Psoas muscle (tissue), 8 donors: Measurements from ENCODE around the gene SLC1A3. TPM values are rescaled to one million over a fixed set of nuclear protein-coding genes. Genes with fewer than 3 reads are reported as not detected.

Source experiments
- ATAC-seq, 4 donors: fragments of 200-7000 bp; cut with Tn5 transposase; one replicate each; pipeline ENCODE4 v1.9.1; 2020; ENCODE audit warnings: moderate library complexity in 3 of 4, mild to moderate bottlenecking in 2 of 4
- DNase-seq, 2 donors: peaks; one replicate each; pipeline ENCODE4 v3.0.0-alpha.2; 2020
- H3K27ac ChIP-seq: fragments of 200-600 bp; one replicate; pipeline ENCODE4 v1.8.0; 2022
- H3K27me3 ChIP-seq, 3 donors: fragments of 200-600 bp in 1 of 3; one replicate each; pipeline versions ENCODE4 v1.6.1 to v1.8.0; 2013 to 2022; ENCODE audit warnings: low read length in 2 of 3, mild to moderate bottlenecking in 2 of 3, moderate library complexity in 1 of 3; ENCODE audit not compliant: insufficient read depth in 3 of 3
- H3K36me3 ChIP-seq, 2 donors: fragments of 200-600 bp in 1 of 2; one replicate each; pipeline versions ENCODE4 v1.6.1 to v1.8.0; 2013 to 2022; ENCODE audit warnings: low read depth in 1 of 2, mild to moderate bottlenecking in 1 of 2, moderate library complexity in 1 of 2; ENCODE audit not compliant: insufficient read depth in 1 of 2
- H3K4me1 ChIP-seq: fragments of 200-600 bp; one replicate; pipeline ENCODE4 v1.8.0; 2022
- H3K4me3 ChIP-seq: fragments of 200-600 bp; one replicate; pipeline ENCODE4 v1.8.0; 2022; ENCODE audit warnings: mild to moderate bottlenecking
- H3K9me3 ChIP-seq: fragments of 200-600 bp; one replicate; pipeline ENCODE4 v1.8.0; 2022
- WGBS, 3 donors: extraction: QIAGEN DNeasy Blood & Tissue Kit; methylation state at CpG; one replicate each; pipeline versions ENCODE4 v1.1.6 to v1.1.7; 2013; 5-methylcytosine and 5-hydroxymethylcytosine counted together
- intact Hi-C, 2 donors: fragments of 100-400 bp; cut with DNase I; formaldehyde crosslinking; loops; one replicate each; pipeline versions ENCODE4 v1.11.0 to v1.14.2; 2022
- polyA plus RNA-seq, 3 donors: library from polyadenylated mRNA; stranded (reverse); fragments of 200-250 nt; gene quantifications; one replicate each; pipeline ENCODE4 v1.2.3, GENCODE V29; 2013
- total RNA-seq, 4 donors: library from RNA; stranded (reverse); fragmentation: NEBNext Ultra II Directional in 2 of 4; extraction: Animal tissue kit (Norgen Biotek cat#: 25700) in 2 of 4; gene quantifications; one replicate each; pipeline versions ENCODE4 v1.2.1 to v1.2.4, GENCODE V29; 2021 to 2023
- TF ChIP-seq, protein P1 (sequence below): fragments of 200-600 bp; IDR thresholded peaks from one replicate; pipeline ENCODE4 v1.8.0; 2022; ENCODE audit warnings: antibody characterized with exemption
- donor health status: healthy with polysubstance abuse.
- donor health status: DM: no; HTN: no; CAD: no; lungs with moderate emphysema.
- donor health status: Bipolar disorder and iron deficiency.
- donor health status: healthy.
- donor health status: DM: yes; HTN: yes; CAD: no.
- donor health status: DM: no; HTN: no; CAD: no.
- donor health status: DM: no; HTN: no; CAD: no.
- donor health status: DM: yes; HTN: yes; CAD: no.

The SLC1A3 gene
- total and polyA plus RNA-seq, 7 donors: 9.6 to 25.3 (median 17.4) TPM

DNA sequence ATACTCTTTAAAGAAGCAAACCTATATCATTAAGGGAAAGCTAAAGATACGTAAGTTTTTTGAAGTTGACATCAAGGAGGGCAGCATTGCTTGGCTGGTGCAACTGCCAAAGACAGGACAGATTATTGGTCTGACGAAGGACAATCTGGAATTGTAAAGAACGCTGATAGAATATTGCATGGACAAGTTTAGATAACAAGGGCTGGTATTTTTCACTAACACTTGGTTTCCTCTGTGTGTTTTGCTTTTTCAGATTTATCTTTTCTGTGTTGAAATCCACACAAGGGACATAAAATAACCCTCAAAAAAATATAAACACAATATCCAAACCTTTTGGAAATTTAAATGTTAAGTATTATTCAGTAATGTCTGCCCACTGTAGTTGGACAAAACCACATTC is 39.7 kb downstream of the SLC1A3 start:
- no peak overlapping the region for H3K4me3 ChIP-seq
- ATAC-seq (no peak), DNase-seq (no peak)
- no peaks in the 10 kb centered on the region for H3K27me3 ChIP-seq
- no peaks in the 10 kb centered on the region for H3K9me3 ChIP-seq
- intact Hi-C loops: no loop called here
- 92 to 95% (median 95%) methylated on average over 3 of the region's 3 CpGs for WGBS, 3 donors
- H3K36me3 ChIP-seq: peaks cover 0 to 14% of the 10 kb centered on the region in 2 donors
- TF ChIP-seq, protein P1, sequence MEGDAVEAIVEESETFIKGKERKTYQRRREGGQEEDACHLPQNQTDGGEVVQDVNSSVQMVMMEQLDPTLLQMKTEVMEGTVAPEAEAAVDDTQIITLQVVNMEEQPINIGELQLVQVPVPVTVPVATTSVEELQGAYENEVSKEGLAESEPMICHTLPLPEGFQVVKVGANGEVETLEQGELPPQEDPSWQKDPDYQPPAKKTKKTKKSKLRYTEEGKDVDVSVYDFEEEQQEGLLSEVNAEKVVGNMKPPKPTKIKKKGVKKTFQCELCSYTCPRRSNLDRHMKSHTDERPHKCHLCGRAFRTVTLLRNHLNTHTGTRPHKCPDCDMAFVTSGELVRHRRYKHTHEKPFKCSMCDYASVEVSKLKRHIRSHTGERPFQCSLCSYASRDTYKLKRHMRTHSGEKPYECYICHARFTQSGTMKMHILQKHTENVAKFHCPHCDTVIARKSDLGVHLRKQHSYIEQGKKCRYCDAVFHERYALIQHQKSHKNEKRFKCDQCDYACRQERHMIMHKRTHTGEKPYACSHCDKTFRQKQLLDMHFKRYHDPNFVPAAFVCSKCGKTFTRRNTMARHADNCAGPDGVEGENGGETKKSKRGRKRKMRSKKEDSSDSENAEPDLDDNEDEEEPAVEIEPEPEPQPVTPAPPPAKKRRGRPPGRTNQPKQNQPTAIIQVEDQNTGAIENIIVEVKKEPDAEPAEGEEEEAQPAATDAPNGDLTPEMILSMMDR: no peak
- H3K27ac ChIP-seq: no peak overlapping the region
- H3K4me1 ChIP-seq: peaks cover 7% of the 10 kb centered on the region

DNA sequence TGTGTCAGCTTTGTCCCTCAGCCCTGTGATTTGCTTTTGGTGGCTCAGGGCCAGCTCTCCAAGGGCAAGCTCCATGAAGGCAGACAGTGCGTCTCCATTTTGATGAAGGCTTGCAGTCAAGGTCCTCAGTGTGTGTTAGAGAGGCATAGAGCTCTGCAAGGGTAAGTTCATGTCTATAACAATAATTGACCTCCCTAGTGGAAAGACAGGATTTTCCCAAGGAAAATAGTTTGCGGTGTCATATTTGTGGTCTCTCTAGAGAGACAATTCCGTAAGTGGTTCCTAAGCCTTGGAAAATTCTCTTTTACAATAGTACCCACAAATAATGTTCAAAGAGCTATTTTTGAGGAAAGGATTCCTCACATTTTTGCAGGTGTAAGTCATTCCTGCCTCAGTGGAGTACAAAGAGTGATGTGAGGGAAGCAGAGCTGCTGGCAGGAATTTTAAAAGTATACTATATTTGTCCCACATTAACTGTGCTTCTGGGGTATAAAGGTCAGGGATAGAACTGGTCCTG is 40.2 kb downstream of the SLC1A3 start:
- TF ChIP-seq, protein P1: no peak
- intact Hi-C loops: no loop called here
- peaks cover 10% of the 10 kb centered on the region for H3K4me1 ChIP-seq

DNA sequence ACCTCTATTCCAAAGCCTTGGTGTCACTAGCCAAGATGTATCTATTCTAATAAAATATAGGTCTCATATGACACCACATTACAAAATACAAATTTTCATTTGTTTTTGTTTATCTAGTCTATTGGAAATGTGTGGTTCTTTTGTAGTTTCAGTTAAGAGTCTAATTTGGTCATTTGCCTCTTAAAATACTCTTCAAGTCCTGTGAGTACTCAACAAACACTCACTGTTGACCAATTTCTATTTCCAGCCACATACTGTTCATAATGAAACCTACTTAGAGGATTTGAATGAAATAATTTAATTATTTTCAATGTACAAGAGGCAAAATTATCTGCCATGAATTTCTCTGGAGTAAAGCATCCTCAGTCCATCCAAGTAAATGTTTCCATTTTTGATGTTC is 40.6 kb downstream of the SLC1A3 start:
- Histone ChIP-seq H3K27ac (no peak overlapping the region), H3K27me3 (no peaks in the 10 kb centered on the region), H3K4me1 (peaks cover 14% of the 10 kb centered on the region), H3K4me3 (no peak overlapping the region), H3K36me3 (peaks cover 0 to 14% of the 10 kb centered on the region in 2 donors), H3K9me3 (no peaks in the 10 kb centered on the region)
- DNase-seq: no peak
- TF ChIP-seq, protein P1: no peak
- ATAC-seq: no peak
- intact Hi-C loops: no loop called here

More for the DNA sequence above, 40.2 kb downstream of the SLC1A3 start:
- Histone ChIP-seq H3K9me3 (no peaks in the 10 kb centered on the region), H3K36me3 (peaks cover 0 to 14% of the 10 kb centered on the region in 2 donors), H3K27ac (no peak overlapping the region), H3K27me3 (no peaks in the 10 kb centered on the region), H3K4me3 (no peak overlapping the region)
- 85 to 92% (median 89%) methylated on average over 3 of the region's 3 CpGs for WGBS, 3 donors
- DNase-seq (no peak), ATAC-seq (no peak)

DNA sequence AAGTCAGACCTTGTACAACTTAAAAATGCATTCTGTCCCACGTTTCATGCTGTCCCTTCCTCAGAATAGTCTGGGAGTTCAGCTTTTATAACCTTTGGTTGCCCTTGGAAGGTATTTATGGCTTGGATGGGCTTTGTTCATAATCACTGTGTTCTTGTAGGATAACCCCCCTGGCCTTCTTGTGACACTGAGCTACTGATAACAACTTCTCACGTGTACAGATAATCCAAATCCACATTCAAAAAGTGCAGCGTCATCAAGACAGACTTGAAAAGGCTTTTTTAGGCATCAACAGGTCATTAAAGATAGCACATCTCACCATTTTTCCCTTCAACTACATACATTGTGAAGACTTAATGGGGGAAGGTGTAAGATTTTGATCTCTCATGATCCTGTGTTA is 42.0 kb downstream of the SLC1A3 start:
- intact Hi-C loops: no loop called here
- no peak overlapping the region for H3K4me3 ChIP-seq
- H3K27ac ChIP-seq: no peak overlapping the region
- ATAC-seq: no peak
- no peak for DNase-seq
- peaks cover 24% of the 10 kb centered on the region for H3K4me1 ChIP-seq
- WGBS, 3 donors: 65 to 66% (median 65%) methylated on average over 3 of the region's 3 CpGs
- TF ChIP-seq, protein P1: no peak
- no peaks in the 10 kb centered on the region for H3K27me3 ChIP-seq
- H3K9me3 ChIP-seq: no peaks in the 10 kb centered on the region
- H3K36me3 ChIP-seq: peaks cover 0 to 14% of the 10 kb centered on the region in 2 donors
